MM.1S (cell line): ENCODE results near the gene SLIT3.

Experiments
- EZH2 ChIP-seq: fragments of 300-600 bp; sonication (generic); optimal IDR thresholded peaks from 2 replicates; pipeline ENCODE3; 2017; ENCODE audit warnings: low read depth, mild to moderate bottlenecking, antibody characterized with exemption, low read length, mixed read lengths
- EZH2phosphoT487 ChIP-seq: fragments of 300-600 bp; sonication (generic); IDR thresholded peaks from 2 replicates; pipeline ENCODE4 v1.6.1; 2018; ENCODE audit warnings: antibody characterized with exemption, low read length

- TF ChIP-seq EZH2phosphoT487, result no peak
- no peak for TF ChIP-seq EZH2
These were observed 193.8 kb downstream of the SLIT3 start for GRCh38 chr5:169106911-169107706.
